ENCODE data around the gene TMEM252. TPM values are rescaled to one million over a fixed set of nuclear protein-coding genes. Genes with fewer than 3 reads are reported as not detected.

Gene TMEM252
- total RNA-seq, 4 donors from 2014 or later: 0.34 TPM; not detected in 3

GRCh38 chr9:68546596-68547390, 6.1 kb upstream of the TMEM252 start:
- peak overlapping the region; percentile 47 to 70 (median 59) for H3K27ac ChIP-seq (replicated peaks in 1 of 4)

GRCh38 chr9:68545033-68545705, 4.5 kb upstream of the TMEM252 start:
- H3K27ac ChIP-seq (replicated peaks in 1 of 4): no peak overlapping the region
- intact Hi-C loops (cut with DNase I): no loop called here
- no peaks in the 10 kb centered on the region for H3K9me3 ChIP-seq
- no peaks in the 10 kb centered on the region for H3K27me3 ChIP-seq
- H3K36me3 ChIP-seq: no peaks in the 10 kb centered on the region
- H3K4me3 ChIP-seq: no peak overlapping the region
- DNase-seq (ENCODE audit: extremely low spot score): no peak
- 92% methylated on average over 3 of the region's 3 CpGs for WGBS
- TF ChIP-seq POLR2A (IDR thresholded peaks at IDR 0.05; ENCODE audit: low read depth) (no peak), EP300 (IDR thresholded peaks at IDR 0.05) (no peak), CTCF (IDR thresholded peaks at IDR 0.05) (no peak), POLR2AphosphoS5 (IDR thresholded peaks at IDR 0.05) (no peak)
- peaks cover 21 to 39% (median 30%) of the 10 kb centered on the region in 4 donors for H3K4me1 ChIP-seq

More at GRCh38 chr9:68546596-68547390, 6.1 kb upstream of the TMEM252 start:
- Histone ChIP-seq H3K27me3 (no peaks in the 10 kb centered on the region), H3K4me1 (peaks cover 11 to 35% (median 23%) of the 10 kb centered on the region in 4 donors), H3K9me3 (no peaks in the 10 kb centered on the region), H3K4me3 (no peak overlapping the region), H3K36me3 (no peaks in the 10 kb centered on the region)
- 66% methylated on average over 6 of the region's 6 CpGs for WGBS
- no peak for DNase-seq (ENCODE audit: extremely low spot score)
- intact Hi-C loops (cut with DNase I): no loop called here
- peak in 1 of 2 donors; percentile 22 for TF ChIP-seq POLR2AphosphoS5 (IDR thresholded peaks at IDR 0.05)
- TF ChIP-seq POLR2A (IDR thresholded peaks at IDR 0.05; ENCODE audit: low read depth): no peak

- DNase-seq (ENCODE audit: extremely low spot score): no peak
- Histone ChIP-seq H3K9me3 (no peaks in the 10 kb centered on the region), H3K27me3 (no peaks in the 10 kb centered on the region), H3K4me3 (no peak overlapping the region), H3K27ac (replicated peaks in 1 of 4) (peak overlapping the region; percentile 72 to 89 (median 86)), H3K36me3 (no peaks in the 10 kb centered on the region), H3K4me1 (peaks cover 29 to 49% (median 44%) of the 10 kb centered on the region in 4 donors)
- TF ChIP-seq CTCF (IDR thresholded peaks at IDR 0.05) (no peak), POLR2A (IDR thresholded peaks at IDR 0.05; ENCODE audit: low read depth) (no peak), POLR2AphosphoS5 (IDR thresholded peaks at IDR 0.05) (no peak), EP300 (IDR thresholded peaks at IDR 0.05) (no peak)
- WGBS: 41% methylated on average over 2 of the region's 2 CpGs
- intact Hi-C loops (cut with DNase I): no loop called here
These were observed 885 bp upstream of the TMEM252 start for GRCh38 chr9:68541568-68541967.

DNA sequence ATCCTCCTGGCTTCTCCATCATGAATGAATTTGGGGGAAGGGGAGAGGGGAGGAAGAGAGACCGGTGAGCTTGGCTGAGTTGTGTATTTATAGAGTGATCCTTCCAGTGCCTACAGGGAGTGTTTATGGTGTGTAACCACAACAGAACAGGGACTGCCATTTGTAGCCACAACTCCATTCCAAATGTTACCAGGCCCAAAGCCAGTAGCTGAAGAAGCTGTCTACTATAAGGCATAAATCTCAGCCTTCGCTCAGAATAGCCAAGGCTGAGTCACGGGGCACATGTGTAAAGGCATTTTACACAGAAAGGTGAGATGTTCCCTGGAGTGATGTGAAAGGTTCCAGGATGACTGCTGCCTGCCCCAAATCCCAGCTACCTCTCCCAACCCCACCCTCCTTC, 2.5 kb downstream of the TMEM252 start:
- no peaks in the 10 kb centered on the region for H3K27me3 ChIP-seq

More for the DNA sequence above, 2.5 kb downstream of the TMEM252 start:
- Histone ChIP-seq H3K4me1 (peaks cover 28 to 75% (median 62%) of the 10 kb centered on the region in 4 donors), H3K27ac (replicated peaks in 1 of 4) (peak overlapping the region; percentile 85 to 89 (median 86)), H3K9me3 (no peaks in the 10 kb centered on the region), H3K4me3 (no peak overlapping the region), H3K36me3 (peaks cover 0 to 3% (median 0%) of the 10 kb centered on the region in 4 donors)
- intact Hi-C loops (cut with DNase I): no loop called here
- no peak for DNase-seq (ENCODE audit: extremely low spot score)
- WGBS: 23% methylated on average over 3 of the region's 3 CpGs
- peak; percentile 81 for TF ChIP-seq EP300 (IDR thresholded peaks at IDR 0.05)
- peak; percentile 81 to 82 for TF ChIP-seq POLR2AphosphoS5 (IDR thresholded peaks at IDR 0.05)
- TF ChIP-seq CTCF (IDR thresholded peaks at IDR 0.05): no peak
- TF ChIP-seq POLR2A (IDR thresholded peaks at IDR 0.05; ENCODE audit: low read depth): no peak
